ENCODE data around the gene SKI. TPM values are rescaled to one million over a fixed set of nuclear protein-coding genes. Genes with fewer than 3 reads are reported as not detected.

SKI gene
- total RNA-seq, 4 donors from 2014 or later, result 35.3 to 54.0 (median 47.3) TPM

GRCh38 chr1:2312160-2312514 lies 84.0 kb downstream of the SKI start:
- no peak for DNase-seq (ENCODE audit: low spot score)
- ATAC-seq (ENCODE audit: low FRiP score), result peak; percentile 0
- no peak for TF ChIP-seq CTCF (IDR thresholded peaks at IDR 0.05)

DNA sequence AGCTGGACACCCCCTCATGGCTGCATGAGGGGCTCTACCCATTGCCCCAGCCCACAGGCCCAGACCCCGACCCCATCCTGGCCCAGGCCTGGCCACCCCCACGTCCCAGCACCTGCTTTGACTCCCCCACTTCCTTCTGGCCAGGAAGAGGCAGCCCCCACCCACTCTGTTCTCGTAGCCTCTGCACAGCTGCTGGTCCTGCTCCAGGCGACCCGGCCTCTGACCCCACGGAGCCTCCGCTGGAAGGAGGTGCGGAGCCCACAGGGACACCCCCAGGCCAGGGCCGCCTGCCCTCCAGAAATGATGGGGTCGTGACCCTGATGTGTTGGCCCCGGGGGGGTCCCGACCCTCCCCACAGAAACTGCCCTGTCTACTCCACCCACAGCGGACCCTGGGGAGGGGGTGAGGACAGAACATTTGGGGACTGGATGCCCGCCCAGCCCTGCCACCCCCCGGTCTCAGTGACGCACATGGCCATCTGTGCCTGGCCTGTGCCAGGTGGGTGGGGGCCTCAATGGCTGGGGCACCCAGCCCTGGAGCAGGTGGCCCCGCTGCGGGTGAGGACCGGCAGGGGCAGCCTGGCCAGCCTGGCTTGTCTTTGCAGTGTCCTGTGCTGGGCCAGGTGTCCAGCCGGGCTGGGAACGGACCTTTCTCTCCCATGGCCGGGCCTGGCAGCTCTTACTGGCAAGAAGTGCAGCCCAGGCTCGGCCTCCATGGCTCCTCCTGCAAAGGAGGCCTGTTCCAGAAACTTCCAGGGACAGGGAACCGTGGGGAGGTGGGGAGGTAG lies 84.6 kb downstream of the SKI start:
- TF ChIP-seq CTCF (IDR thresholded peaks at IDR 0.05), result no peak
- ATAC-seq (ENCODE audit: low FRiP score) (peak; percentile 5), DNase-seq (ENCODE audit: low spot score) (no peak)

DNA sequence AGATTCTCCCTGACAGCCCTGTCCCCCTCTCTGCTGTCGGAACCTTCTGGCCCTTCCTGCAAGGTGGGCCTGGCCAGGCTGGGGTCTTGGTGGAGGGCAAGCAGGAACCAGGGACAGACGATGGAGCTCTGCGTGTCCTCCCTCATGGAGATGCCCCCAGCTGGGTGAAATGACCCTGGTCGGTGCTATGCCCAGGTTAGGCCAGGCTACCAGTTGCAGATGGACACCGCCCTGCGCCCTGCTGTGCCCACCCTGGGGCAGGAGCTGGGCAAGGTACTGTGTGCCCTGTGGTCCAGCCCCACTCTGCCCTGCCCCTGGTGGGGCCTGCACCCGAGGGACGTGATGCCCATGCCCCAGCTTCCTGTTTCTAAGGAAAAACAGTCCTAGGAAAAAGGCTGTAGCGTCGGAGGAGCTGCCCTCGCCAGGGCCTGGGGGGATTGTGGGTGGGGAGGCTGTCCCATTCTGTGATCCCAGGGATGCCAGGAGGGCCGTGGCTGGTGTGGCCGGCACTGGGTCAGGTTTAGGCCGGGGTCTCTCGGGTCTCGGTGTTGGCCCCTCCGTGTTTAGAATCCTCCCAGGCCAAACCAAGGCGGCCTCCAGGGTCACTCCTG lies 85.6 kb downstream of the SKI start:
- no peak for ATAC-seq (ENCODE audit: low FRiP score)
- no peak for DNase-seq (ENCODE audit: low spot score)
- TF ChIP-seq CTCF (IDR thresholded peaks at IDR 0.05), result no peak

DNA sequence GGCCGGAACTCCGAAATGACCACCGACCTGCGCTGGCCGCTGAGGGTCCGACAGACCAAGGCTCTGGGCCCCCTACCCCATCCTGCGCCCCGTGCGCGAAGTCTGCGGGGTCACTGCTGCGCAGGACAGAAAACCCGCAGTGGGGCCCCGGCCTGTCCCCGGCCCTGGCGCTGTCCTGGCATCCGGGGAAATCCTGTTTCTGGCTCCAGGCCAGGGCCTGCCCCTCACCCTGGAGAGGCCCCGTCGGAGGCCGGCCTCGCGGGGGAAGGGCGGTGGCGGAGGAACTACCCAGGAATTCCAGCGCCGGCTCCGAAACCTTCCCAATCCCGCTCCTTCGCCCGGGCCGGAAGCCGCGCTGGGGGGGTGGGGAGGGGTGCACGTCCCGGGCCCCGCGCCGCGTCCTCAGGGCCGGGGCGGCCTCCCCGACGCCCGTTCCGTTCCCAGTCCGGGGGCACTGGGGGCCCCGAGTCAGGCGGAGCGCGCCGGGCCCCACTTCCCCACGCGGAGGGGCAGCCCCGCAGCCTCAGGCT lies 86.2 kb downstream of the SKI start:
- ATAC-seq (ENCODE audit: low FRiP score), result peak; percentile 5
- no peak for TF ChIP-seq CTCF (IDR thresholded peaks at IDR 0.05)
- peak; percentile 45 for DNase-seq (ENCODE audit: low spot score)

- peak in 1 of 3 donors; percentile 37 for TF ChIP-seq CTCF (IDR thresholded peaks at IDR 0.05)
- DNase-seq (ENCODE audit: low spot score) (no peak), ATAC-seq (ENCODE audit: low FRiP score) (no peak)
These were observed 86.9 kb downstream of the SKI start for GRCh38 chr1:2314803-2315673.

- TF ChIP-seq CTCF (IDR thresholded peaks at IDR 0.05), result no peak
- no peak for DNase-seq (ENCODE audit: low spot score)
- no peak for ATAC-seq (ENCODE audit: low FRiP score)
These were observed 87.7 kb downstream of the SKI start for GRCh38 chr1:2315674-2316450.

Measured in omental fat pad (tissue), 4 donors.